CD4-positive, alpha-beta T cell treated with Interferon alpha-2 for 1 hour (primary cell): ENCODE measurements around the gene CEMIP2.
"Not testable (repeated sequence)": the region's sequence is repeated elsewhere in the genome, so short reads cannot be mapped to it uniquely, and the experiment has no call there.

Source experiments
- DNase-seq, 2 donors: peaks; one replicate each; pipeline ENCODE4 v3.0.0-alpha.2; 2020 to 2022

Gene CEMIP2

DNA sequence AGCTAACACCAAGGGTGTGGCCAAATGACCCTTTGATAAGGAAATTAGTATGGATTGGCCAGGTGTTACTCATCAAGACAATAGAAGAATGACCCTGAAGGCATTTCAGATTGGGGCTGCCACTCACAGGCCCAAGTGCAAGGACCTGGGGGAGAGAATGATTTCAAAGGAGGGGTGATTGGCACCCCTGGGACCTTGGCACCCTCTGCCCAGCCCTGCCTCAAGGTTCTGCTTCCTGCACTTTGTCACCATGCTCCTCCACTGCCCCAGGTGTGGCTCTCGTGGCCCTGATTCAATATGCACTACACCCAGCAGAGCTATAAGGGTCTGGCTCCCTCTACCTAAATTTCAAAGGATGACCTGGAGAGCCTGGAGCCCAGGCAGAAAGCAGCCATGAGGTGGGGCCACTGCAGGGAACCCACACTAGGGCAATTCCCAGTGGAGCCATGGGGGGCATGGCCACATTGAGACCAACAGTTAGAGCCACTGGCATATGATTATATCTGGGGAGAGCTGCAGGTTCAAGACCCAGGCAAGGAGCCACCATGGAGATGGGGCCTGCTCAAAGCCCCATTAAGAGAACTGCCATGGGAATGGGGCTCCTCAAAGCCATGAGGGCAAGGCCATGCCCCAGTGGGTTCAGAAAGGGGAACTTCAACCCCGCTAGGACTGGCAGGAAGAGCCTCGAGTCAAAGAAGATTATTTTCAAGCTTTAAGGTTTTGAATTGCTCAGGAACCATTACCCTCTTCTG is 93.0 kb downstream of the CEMIP2 start:
- no peak for DNase-seq

DNA sequence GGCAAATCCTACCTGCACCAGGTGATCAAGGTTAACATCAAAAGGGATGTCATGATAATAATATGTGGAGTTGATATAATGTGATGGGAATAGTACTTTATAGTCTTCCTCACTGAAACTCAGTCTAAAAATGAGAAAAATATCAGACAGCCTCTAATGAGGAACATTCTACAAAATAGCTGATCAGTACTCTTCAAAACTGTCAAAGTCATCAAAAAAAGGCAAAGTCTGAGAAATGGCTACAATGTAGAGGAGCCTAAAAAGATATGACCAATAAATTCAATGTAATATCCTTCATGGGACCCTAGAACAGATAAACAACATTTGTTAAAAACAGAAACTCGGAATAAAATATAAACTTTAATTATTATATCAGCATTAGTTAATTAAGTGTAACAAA is 95.7 kb downstream of the CEMIP2 start:
- no peak for DNase-seq

DNA sequence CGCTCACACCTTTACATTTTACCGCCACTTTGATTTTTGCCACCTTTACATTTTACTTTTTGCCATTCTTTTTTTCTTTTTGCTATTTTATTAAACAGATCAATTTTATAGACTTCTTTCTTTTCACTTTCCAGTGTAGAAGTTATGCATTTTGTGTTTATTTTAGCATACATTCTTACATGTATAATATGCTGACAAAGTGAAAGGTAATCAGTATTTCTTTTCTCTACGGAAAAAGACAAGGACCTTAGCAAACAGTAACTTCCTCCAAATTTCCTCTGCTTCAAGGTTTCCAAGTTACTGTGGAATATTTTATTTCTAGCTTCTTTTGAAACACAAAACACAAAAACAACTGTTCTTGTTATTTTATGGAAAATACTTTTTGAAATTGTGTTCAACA is 97.0 kb downstream of the CEMIP2 start:
- DNase-seq = no peak

DNA sequence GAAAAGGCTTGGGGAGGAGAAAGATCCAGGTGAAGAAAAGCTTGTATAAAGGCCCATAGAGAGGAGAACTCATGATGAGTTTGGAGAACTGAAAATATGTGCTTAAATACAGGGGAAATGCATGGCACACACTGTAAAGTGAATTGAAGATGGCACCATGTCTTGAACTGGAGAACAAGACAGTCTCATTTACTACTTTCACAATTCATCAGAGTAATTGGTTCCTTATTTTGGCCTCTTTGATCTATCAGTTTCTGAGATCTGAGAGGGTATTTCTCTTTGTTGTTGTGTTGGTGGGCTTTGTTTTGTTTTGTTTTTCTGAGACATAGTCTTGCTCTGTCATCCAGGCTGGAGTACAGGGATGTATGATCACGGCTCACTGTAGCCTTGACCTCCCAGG is 98.2 kb downstream of the CEMIP2 start:
- no peak for DNase-seq

DNA sequence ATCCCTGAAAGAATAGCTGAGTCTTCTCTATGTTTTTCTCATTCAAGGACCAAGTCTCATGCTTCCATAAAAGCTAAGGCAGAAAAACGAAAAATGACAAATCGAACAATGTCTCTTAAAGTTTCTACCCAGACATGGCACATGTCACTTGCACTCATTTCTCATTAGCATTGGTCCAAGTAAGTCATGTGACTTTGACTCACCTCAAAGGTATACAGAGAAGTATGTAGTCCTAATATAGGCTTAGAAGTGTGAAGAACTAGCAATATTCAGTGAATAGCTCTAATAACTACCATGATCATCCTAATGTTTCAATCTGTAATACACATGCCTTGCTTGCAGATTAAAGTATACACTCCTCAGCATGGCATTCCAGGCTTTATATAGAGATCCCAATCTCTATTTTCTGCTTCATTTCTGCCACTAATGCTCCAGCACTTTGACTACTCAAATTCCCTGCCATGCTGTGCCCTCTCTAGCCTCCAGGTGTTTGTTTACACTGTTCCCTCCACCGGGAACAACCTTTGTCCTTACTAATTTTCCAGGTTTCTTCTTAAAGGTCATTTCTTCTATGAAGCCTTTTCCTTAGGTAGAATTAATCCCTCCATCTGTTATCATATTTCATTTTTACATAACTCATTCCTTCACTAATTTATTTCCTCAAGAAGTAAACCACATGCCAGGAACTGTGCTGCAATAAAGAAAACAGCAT is 98.9 kb downstream of the CEMIP2 start:
- DNase-seq = no peak

DNA sequence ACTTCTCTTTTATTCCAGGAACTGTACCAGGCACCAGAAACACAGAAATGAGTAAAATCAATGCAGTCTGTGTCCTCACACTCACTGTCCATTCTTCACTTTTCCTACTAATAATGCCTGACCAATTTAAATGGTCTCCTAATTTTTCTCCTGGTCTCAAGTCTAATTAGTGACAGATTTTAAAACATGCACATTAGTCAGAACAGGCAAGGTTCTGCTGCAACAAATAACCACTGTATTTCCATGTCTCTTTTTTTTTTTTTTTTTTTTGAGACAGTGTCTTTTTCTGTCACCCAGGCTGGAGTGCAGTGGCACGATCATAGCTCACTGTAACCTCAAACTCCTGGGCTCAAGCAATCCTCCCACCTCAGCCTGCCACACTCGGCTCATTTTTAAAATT is 99.6 kb downstream of the CEMIP2 start:
- DNase-seq = no peak

DNA sequence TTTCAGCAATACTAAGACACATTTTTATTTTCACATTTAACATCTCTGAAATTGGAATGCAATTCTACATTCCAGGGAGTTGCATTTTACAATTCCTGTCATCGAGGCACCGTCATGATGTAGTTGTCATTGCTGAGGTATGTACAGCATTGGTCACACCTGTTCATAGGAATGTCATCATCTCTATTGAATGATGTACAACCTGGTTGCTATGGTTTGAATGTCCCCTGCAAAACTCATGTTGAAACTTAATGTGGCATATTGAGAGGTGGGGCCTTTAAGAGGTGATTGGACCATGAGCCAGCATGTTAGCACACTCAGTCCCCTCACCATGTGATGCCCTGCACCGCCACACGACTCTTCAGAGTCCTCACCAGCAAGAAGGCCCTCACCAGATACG is 103.1 kb downstream of the CEMIP2 start:
- DNase-seq = no peak

DNA sequence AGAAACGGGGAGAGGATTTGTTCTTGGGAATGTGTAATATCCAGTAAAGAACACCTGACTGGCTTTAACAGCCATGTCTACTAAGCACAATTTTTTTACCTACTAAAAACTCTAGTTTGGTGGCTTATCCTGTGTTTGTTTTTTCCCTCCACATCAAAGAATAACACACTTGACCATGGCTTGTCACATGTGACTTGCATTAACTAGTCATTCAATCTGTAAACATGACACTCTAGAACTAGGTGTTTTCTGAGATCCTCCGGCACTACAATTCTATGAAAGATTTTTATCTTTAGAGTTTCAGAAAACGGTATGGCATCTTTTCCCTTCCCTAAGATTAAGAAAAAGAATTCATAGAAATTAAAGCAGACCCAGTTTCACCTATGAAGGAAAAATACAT is 103.7 kb downstream of the CEMIP2 start:
- no peak for DNase-seq

DNA sequence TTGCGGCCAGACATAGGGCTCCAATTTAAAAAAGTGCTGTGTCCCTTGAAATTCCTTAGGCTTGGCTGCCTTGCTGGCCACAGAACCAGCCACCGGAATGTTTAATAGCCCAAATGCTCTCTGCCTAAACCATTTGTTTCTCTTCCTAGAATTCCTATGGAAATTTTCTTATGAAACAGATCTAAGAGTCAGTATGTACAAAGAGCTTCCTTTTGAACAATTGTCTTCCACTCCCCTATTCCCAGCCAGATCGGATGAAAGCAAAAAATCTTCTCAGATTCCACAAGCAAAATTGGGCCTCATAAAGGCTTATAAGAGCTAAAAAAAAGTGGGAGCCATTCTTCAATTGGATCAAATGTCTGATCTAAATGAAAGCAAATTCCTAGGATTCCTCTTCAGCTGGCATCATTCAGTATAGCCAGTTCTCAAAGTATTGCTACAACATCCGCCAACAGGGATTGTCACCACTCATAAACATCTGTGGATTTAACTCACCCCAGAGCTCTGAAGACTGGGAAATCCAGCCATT is 104.3 kb downstream of the CEMIP2 start:
- DNase-seq = no peak

DNA sequence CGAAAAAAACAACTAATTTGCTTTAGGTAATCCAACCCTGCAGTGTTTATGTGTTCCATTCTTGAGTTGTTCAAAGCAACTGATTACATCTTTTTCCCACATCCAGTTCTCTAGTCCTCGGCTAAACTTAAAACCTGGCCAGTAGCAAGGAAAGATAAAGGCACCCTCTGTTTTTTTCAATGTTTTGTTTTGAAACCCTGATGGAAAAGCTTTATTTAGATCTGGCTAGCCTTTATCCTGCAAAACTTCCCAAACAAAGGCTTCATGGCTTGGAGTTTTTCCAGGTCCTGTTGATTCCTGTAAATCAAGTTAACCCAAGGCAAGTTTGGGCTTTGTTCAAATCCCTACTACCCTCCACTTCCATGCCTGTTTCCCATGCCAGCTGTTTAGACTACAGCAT is 105.1 kb downstream of the CEMIP2 start:
- no peak for DNase-seq

DNA sequence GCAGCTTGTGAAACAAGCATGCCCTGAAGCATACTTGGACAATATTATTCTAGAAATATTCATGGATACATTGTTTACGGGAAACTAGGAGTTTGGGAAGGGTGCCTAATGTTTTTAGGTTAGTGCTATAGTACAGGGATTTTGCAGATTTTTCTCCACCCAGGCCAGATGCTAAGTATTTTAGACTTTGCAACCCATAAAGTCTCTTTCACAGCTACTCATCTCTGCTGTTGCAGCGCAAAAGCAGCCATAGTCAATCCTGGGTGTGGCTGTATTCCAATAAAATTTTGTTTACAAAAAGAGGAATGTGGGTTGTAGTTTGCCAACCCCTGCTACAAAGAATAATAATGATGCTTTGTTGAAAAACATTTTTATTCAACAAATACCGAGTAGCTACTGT is 106.2 kb downstream of the CEMIP2 start:
- DNase-seq = no peak

DNA sequence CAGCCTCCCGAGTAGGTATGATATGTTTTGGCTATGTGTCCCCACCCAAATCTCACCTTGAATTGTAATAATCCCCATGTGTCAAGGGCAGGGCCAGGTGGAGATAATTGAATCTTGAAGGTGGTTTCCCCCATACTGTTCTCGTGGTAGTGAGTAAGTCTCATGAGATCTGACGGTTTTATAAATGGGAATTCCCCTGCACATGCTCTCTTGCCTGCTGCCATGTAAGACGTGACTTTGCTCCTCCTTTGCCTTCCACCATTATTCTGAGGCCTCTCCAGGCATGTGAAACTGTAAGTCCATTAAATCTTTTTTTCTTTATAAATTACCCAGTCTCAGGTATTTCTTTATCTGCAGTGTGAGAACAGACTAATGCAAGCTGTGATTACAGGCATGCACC is 111.0 kb downstream of the CEMIP2 start:
- DNase-seq = not testable (repeated sequence)

DNA sequence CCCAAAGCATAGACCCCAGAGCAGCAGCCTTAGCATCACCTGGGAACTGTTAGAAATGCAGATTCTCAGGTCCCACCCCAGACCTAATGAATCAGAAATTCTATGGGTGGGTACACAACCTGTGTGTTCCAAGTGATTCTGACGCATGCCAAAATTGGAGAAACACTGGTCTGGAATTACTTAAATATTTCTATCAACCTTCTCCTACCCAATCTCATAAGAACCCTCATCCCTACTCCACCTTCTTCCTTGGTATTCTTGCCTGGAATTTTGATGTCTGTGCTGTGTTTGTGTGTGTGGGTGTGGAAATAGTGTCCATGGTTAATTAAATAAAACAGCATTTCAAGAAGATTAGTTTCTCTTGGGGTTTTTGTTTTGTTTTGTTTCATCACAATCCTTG is 111.8 kb downstream of the CEMIP2 start:
- DNase-seq = no peak

DNA sequence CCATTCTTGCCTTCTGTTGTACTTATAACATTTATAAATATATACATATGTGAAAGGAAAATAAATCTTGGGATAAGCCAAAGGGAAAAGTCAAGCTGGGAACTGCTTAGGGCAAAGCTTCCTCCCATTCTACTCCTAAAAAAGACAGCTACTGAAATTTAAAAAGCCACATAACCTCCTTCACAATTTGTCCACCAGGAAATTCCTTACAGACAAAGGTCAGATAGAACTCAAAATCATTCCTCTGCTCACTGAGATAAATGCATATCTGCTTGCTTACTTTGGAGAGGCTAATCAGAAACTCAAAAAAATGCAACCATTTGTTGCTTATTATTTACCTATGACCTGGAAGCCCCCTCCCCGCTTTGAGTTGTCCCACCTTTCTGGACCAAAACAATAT is 112.5 kb downstream of the CEMIP2 start:
- no peak for DNase-seq

DNA sequence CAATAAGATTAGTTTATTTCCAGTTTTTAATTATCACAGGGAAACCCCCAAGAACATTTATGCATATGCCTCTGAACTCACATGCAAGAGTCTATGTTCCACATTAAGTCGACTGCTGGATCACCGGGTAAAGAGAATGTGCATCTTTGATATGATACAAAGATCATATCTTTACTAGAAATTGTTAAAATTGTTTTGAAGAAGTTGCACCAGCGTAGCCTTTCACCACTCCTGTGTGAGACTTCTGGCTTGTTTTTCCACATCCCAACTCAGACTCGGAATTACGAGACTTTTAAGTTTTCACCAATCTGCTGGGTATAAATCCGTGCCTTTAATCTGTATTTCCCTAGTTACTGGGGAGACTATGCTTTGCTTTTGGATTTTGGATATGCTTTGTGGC is 113.2 kb downstream of the CEMIP2 start:
- DNase-seq = no peak

DNA sequence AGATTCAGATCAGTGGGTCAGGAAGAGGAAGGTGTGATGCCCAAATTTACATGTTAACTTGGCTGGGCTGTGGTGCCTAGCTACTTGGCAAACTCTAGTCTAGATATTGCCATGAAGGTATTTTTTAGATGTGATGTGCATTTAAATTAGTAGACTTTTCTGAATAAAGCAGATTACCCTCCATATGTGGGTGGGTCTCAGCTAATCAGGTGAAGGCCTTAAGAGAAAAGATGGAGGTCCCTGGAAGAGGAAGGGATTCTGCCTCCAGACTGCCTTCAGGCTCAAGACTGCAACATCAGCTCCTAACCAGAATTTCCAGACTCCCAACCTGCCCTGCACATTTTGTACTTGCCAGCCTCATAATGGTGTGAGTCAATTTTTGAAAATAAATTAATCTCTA is 115.8 kb downstream of the CEMIP2 start:
- DNase-seq = no peak

DNA sequence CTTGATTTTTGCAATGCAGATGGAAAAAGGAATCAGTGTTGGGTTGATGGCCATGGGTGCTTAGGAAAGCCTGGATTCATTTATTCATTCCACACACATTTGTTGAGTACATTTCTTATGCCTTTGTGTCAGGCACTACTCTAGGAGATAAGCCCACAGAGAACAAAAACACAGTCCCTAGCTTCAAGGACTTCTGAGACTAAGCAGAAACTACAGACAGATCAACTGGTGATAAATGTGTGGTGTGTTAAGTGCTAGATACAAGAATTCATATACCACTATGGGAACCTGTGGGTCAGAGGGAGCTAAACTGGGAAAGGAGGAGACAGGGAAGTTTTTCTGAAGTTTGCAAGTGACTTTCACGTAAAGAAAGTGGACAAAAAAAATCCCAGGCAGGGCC is 119.9 kb downstream of the CEMIP2 start:
- no peak for DNase-seq

DNA sequence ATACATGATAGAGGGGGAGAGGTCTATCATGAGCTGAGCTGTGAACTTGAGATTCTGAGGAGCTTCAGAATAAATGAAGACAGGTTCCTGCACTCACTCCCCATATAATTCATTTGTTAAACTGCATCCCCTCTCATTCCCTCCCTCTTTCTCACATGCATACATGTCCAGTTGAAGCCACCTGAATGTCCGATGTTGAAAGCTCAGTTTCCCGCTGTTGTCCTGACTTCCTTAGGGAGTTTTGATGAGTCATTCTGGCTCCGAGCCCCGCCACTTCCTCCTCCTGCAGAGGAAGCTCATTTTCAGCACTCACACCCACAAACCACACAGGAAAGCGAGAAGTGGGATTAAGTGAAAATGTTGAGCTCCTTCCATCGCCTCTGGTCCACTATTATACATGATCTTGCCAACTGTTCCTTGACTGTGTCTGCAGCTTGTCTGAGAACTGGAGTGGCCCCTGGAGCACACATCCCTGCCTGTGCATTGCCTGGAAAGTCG is 121.2 kb downstream of the CEMIP2 start:
- DNase-seq = peak; percentile 32 to 35

DNA sequence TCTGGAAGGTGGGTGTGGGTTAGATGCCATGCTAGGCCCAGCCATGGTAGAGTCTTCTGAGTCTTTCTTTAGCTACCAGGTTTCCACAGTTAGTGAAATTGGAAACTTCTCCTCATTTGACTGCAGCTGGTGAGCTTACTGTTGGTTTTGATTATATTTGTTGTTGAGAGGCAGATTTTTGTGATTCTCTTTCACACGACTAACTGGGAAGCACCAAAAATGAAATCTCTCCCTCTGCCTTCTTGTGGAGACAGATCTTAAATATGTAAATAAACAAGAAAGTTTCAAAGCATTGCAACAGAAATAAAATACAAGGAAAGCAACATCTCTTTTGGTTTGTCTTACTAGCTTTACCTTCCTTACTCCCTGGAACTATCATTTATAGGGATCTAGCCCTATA is 122.2 kb downstream of the CEMIP2 start:
- DNase-seq = no peak

DNA sequence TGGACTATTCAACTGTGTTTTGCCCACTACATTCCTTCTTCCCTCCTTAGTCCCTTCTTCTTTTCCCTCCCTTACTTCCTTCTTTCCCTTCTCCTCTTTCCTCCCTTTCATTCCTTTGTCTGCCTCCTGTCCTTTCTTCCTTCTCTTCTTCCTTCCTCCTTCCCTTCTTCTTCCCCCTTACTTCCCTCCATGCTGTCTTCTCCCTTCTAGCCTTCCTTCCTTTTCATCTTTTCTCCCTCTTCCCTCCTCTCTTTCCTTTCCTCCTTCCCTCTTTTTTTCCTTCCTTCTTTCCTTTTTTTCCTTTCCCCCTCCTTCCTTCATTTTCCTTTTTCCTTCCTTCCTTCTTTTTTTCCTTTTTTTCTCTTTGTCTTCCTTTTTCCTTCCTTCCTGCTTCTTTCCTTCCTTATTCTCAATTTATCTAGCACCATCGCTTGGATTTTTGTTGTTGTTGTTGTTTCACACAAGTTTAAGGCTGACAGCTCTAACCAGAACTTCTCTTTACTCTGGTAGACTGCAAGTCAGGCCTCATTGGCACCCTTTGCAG is 123.4 kb downstream of the CEMIP2 start:
- no peak for DNase-seq

DNA sequence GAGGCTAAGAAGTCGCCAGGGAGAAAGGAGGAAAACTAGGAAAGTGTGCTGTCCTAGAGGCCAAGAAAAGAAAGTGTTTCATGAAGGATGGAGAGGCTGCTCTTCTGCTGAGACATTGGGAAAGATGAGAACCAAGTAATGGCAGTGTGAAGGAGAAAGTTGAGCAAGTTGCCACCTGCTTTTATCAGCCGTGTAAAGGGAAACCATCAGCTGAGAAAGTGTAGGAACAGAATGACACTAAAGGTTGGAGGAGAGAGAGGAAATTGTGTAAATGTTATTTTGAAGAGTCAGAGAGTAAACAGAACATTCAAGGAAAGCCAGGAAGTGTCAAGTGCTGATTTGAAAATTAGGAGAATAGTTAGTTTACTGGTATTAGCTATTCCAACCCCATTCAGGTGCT is 125.0 kb downstream of the CEMIP2 start:
- no peak for DNase-seq

DNA sequence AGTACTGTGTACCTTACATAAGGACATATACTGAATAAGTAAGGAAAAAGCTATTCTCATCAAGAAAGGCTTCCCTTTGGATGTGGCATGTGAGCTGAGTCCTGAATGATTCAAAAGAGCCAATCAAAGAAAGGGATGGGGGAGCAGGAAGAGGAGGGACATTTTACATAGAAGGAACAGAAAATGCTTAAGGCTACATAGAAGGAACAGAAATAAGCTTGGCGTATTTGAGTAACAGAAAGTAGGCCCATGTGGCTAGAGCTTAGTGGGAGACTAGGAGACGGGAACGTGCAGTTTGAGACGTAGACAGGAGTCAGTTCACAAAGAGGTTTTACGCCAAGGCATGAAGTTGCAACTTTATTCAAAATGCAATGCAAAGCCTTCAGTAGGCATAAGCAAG is 126.3 kb downstream of the CEMIP2 start:
- DNase-seq = no peak

DNA sequence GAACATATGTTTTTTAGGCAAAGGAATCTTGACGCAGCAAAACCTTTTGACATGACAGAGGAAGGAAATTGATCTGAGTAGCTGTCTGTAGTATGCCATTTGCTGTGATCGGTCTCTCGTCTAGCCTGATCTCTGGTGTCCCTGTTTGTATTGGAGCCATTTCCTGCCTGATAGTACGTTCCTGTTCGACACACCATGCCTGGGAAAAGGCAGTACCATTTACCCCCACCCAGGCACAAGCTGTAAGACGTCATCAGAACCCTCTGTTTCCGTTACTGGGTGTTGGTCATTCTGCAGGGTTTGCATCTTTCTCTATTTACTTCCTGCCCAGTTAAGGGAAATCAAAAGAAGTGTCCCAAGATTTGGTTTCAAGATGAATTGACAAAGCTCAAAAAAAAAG is 129.7 kb downstream of the CEMIP2 start:
- peak; percentile 58 to 66 for DNase-seq

DNA sequence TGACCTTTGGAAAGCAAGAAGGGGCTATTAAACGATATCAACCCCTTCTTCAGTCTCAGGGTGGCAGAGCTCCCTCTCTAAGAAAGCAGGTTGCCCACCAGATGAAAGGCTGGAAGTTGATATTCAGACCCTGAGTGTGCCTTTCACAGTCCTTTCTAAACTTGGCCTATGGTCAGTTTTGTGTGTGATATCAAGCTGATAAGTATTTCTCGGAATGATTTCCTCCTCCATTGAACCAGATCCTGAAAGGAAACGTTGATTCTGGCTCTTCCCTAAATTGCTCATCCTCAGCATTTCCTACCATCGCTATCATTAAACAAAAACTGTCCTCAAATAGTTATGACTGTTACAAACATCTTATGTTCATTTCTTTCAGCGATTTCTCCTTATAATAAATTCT is 130.4 kb downstream of the CEMIP2 start:
- DNase-seq = no peak
